ENCODE data around the gene CDK5R1. TPM values are rescaled to one million over a fixed set of nuclear protein-coding genes. Genes with fewer than 3 reads are reported as not detected.

Gene CDK5R1
- total RNA-seq, 2 experiments from 2014 or later = 10.2 to 10.5 TPM

- POLR2A ChIA-PET = interaction anchor here (2.7 kb wide), 1 partner anchor 9 kb away, joined by 13 read pairs; the partner anchor contains the start of gene PSMD11
- CTCF ChIA-PET = interaction anchor here (2.2 to 2.3 kb wide), 2 partner anchors 9 kb away, joined by 8 to 11 read pairs; partner anchors contain the start of gene PSMD11
- intact Hi-C loops (cut with micrococcal nuclease) = no loop called here
These were observed 33.4 kb upstream of the CDK5R1 start for GRCh38 chr17:32453370-32453769.

GRCh38 chr17:32458371-32458770 is 28.4 kb upstream of the CDK5R1 start:
- Mint-ChIP-seq H3K9me3 (no peaks in the 10 kb centered on the region), H3K4me1 (ENCODE audit: low read depth) (peaks cover 39% of the 10 kb centered on the region), H3K27me3 (no peaks in the 10 kb centered on the region), H3K4me3 (no peak overlapping the region), H3K36me3 (ENCODE audit: low read depth) (peaks cover 67% of the 10 kb centered on the region), H3K27ac (peak overlapping the region; percentile 62)
- intact Hi-C loops (cut with micrococcal nuclease) = no loop called here
- POLR2A ChIA-PET = interaction anchor here (1.5 kb wide), 1 partner anchor 14 kb away, joined by 4 read pairs; no protein-coding TSS in a partner anchor
- ATAC-seq = peak; percentile 86
- no peak for DNase-seq
- CTCF ChIA-PET = interaction anchor here (1.1 to 1.9 kb wide), 2 partner anchors 12 to 13 kb away, joined by 4 to 5 read pairs; partner anchors contain the start of gene PSMD11
- TF ChIP-seq CTCF (IDR thresholded peaks at IDR 0.05) = no peak

More at GRCh38 chr17:32453370-32453769, 33.4 kb upstream of the CDK5R1 start:
- no peak for ATAC-seq
- no peak overlapping the region for H3K4me3 Mint-ChIP-seq
- no peaks in the 10 kb centered on the region for H3K27me3 Mint-ChIP-seq
- no peaks in the 10 kb centered on the region for H3K9me3 Mint-ChIP-seq
- peaks cover 30% of the 10 kb centered on the region for H3K4me1 Mint-ChIP-seq (ENCODE audit: low read depth)
- no peak for DNase-seq
- peak overlapping the region; percentile 0 for H3K27ac Mint-ChIP-seq
- H3K36me3 Mint-ChIP-seq (ENCODE audit: low read depth) = peaks cover 59% of the 10 kb centered on the region
- no peak for TF ChIP-seq CTCF (IDR thresholded peaks at IDR 0.05)

- intact Hi-C loops (cut with micrococcal nuclease) = no loop called here
- DNase-seq (no peak), ATAC-seq (no peak)
- H3K27me3 Mint-ChIP-seq = no peaks in the 10 kb centered on the region
- H3K27ac Mint-ChIP-seq = peak overlapping the region; percentile 52
- ChIA-PET CTCF (interaction anchor here (0.6 to 5.6 kb wide), 4 partner anchors 9 to 418 kb away, joined by 3 to 164 read pairs (median 4); partner anchors contain the start of gene PSMD11), POLR2A (no interaction called here)
- H3K9me3 Mint-ChIP-seq = no peaks in the 10 kb centered on the region
- peaks cover 39% of the 10 kb centered on the region for H3K4me1 Mint-ChIP-seq (ENCODE audit: low read depth)
- H3K36me3 Mint-ChIP-seq (ENCODE audit: low read depth) = peaks cover 66% of the 10 kb centered on the region
- no peak overlapping the region for H3K4me3 Mint-ChIP-seq
- no peak for TF ChIP-seq CTCF (IDR thresholded peaks at IDR 0.05)
These were observed 26.7 kb upstream of the CDK5R1 start for GRCh38 chr17:32460054-32460453.

- Mint-ChIP-seq H3K9me3 (no peaks in the 10 kb centered on the region), H3K27ac (peak overlapping the region; percentile 50), H3K36me3 (ENCODE audit: low read depth) (peaks cover 64% of the 10 kb centered on the region), H3K4me1 (ENCODE audit: low read depth) (peaks cover 37% of the 10 kb centered on the region), H3K27me3 (no peaks in the 10 kb centered on the region), H3K4me3 (no peak overlapping the region)
- ATAC-seq = no peak
- ChIA-PET CTCF (interaction anchor here (0.6 to 5.6 kb wide), 57 partner anchors 8 to 416 kb away, joined by 3 to 164 read pairs (median 6); partner anchors contain the start of genes CDK5R1, MYO1D and PSMD11), POLR2A (interaction anchor here (1.6 kb wide), 1 partner anchor 23 kb away, joined by 8 read pairs; no protein-coding TSS in a partner anchor)
- TF ChIP-seq CTCF (IDR thresholded peaks at IDR 0.05) = no peak
- intact Hi-C loops (cut with micrococcal nuclease) = no loop called here
- no peak for DNase-seq
These were observed 25.3 kb upstream of the CDK5R1 start for GRCh38 chr17:32461498-32461852.

GRCh38 chr17:32461853-32462617 is 24.8 kb upstream of the CDK5R1 start:
- intact Hi-C loops (cut with micrococcal nuclease) = no loop called here
- H3K27me3 Mint-ChIP-seq = no peaks in the 10 kb centered on the region
- peak; percentile 69 for ATAC-seq
- no peaks in the 10 kb centered on the region for H3K9me3 Mint-ChIP-seq
- CTCF ChIA-PET = interaction anchor here (0.6 to 5.6 kb wide), 73 partner anchors 8 to 474 kb away, joined by 3 to 164 read pairs (median 5); partner anchors contain the start of genes CDK5R1, MYO1D and PSMD11
- peak; percentile 62 for TF ChIP-seq CTCF (IDR thresholded peaks at IDR 0.05)
- peak; percentile 85 for DNase-seq
- peaks cover 65% of the 10 kb centered on the region for H3K36me3 Mint-ChIP-seq (ENCODE audit: low read depth)
- H3K4me1 Mint-ChIP-seq (ENCODE audit: low read depth) = peaks cover 35% of the 10 kb centered on the region
- H3K4me3 Mint-ChIP-seq = no peak overlapping the region
- POLR2A ChIA-PET = interaction anchor here (1.3 to 1.6 kb wide), 3 partner anchors 18 to 22 kb away, joined by 3 to 8 read pairs (median 4); partner anchors contain the start of gene PSMD11
- peak overlapping the region; percentile 50 for H3K27ac Mint-ChIP-seq

Data from activated CD8-positive, alpha-beta T cell treated with anti-CD3 and anti-CD28 coated beads for 36 hours (primary cell).